ENCODE data around the gene UBE2S. TPM values are rescaled to one million over a fixed set of nuclear protein-coding genes. Genes with fewer than 3 reads are reported as not detected.
"Not testable (repeated sequence)": the region's sequence is repeated elsewhere in the genome, so short reads cannot be mapped to it uniquely, and the experiment has no call there.

The UBE2S gene
- total RNA-seq, 2 experiments from 2014 or later = 294 to 307 TPM

DNA sequence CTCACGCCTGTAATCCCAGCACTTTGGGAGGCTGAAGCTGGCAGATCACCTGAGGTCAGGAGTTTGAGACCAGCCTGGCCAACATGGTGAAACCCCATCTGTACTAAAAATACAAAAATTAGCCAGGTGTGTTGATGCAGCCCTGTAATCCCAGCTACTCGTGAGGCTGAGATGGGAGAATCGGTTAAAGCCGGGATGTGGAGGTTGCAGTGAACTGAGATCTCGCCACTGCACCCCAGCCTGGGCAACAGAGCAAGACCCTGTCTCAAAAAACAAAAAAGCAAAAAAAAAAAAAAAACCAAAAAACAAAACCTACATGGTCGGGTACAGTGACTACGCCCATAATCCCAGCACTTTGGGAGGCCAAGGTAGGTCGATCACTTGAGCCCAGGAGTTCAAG lies 1.6 kb upstream of the UBE2S start:
- peaks cover 25% of the 10 kb centered on the region for H3K4me1 Mint-ChIP-seq (ENCODE audit: low read depth)
- DNase-seq; H3K27me3 Mint-ChIP-seq (ENCODE audit: low read depth); H3K9me3 Mint-ChIP-seq: not testable (repeated sequence)
- peak overlapping the region; percentile 1 for H3K4me3 Mint-ChIP-seq
- H3K36me3 Mint-ChIP-seq (ENCODE audit: low read depth) = peaks cover 26% of the 10 kb centered on the region
- CTCF ChIA-PET = interaction anchor here (1.0 to 1.2 kb wide), 4 partner anchors 11 to 117 kb away, joined by 3 to 6 read pairs (median 4); partner anchors contain the start of gene TMEM238
- H3K27ac Mint-ChIP-seq = peak overlapping the region; percentile 96
- intact Hi-C loops (cut with micrococcal nuclease) = loop anchor here (5.0 kb wide), 3 partner anchors 107 to 1272 kb away; partner anchors contain the start of genes BRSK1, CNOT3 and HSPBP1

DNA sequence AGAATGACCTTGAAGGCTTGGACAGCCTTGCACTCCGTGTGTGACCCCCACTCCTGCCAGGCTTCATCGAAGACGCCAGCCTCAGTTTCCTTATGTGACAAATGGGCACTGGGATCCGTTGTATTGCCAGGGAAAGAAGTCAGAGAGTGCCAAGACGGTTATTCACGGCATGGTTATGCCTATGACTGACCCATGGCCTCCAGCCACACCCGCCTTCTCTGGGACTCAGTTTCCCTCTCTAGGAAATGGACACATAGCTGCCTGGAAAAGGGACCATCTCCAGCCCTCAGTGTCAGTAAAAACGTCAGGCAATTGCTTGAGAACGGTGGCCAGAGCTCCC lies 915 bp upstream of the UBE2S start:
- DNase-seq = no peak
- H3K4me3 Mint-ChIP-seq = peak overlapping the region; percentile 93
- peaks cover 25% of the 10 kb centered on the region for H3K4me1 Mint-ChIP-seq (ENCODE audit: low read depth)
- H3K27me3 Mint-ChIP-seq (ENCODE audit: low read depth) = no peaks in the 10 kb centered on the region
- peak overlapping the region; percentile 96 for H3K27ac Mint-ChIP-seq
- peaks cover 4% of the 10 kb centered on the region for H3K9me3 Mint-ChIP-seq
- peaks cover 32% of the 10 kb centered on the region for H3K36me3 Mint-ChIP-seq (ENCODE audit: low read depth)
- intact Hi-C loops (cut with micrococcal nuclease) = loop anchor here (1.0 to 5.0 kb wide), 10 partner anchors 23 to 1271 kb away; partner anchors contain the start of genes BRSK1, CNOT3, HSPBP1 and ISOC2
- CTCF ChIA-PET = interaction anchor here (1.0 to 1.2 kb wide), 3 partner anchors 24 to 117 kb away, joined by 3 to 6 read pairs (median 5); partner anchors contain the start of gene TMEM238

DNA sequence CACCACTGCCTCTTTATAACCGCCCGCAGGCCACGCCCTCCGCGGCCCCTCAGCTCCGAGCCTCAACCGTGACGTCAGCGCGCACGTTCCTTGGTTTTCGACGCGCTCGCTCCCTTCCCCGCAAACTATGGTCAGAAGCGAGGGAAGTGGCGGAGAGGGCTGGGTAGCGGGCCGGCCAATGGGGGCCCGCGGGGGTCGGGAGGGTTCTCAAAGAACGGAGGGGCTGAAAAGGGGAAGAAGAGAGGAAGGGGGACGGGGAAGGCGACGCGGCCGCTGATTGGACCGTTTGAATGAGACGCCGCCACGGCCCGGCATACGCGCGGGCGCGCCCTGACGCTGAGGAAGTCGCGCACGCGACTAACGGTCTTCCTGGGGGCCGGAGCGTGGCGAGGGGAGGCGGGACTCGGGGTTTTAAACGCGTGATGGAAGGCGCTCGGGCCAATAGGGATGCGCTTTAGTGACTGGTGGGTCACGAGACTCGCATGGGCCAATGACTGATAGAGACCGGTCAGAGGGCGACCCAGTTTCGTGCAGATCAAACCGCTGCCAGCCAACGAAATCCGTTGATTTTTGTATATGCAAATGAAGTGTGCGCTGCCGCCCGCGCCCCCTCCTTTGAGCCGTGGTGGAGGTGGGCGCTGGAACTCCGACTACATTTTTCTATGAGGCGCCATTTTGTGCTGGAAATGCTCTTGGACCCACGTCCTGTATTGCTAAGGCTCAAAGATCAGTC lies 378 bp upstream of the UBE2S start:
- intact Hi-C loops (cut with micrococcal nuclease) = loop anchor here (1.0 to 5.0 kb wide), 11 partner anchors 23 to 1271 kb away; partner anchors contain the start of genes BRSK1, CNOT3, HSPBP1 and ISOC2
- Mint-ChIP-seq H3K9me3 (peaks cover 4% of the 10 kb centered on the region), H3K36me3 (ENCODE audit: low read depth) (peaks cover 37% of the 10 kb centered on the region), H3K4me1 (ENCODE audit: low read depth) (peaks cover 27% of the 10 kb centered on the region), H3K27me3 (ENCODE audit: low read depth) (no peaks in the 10 kb centered on the region), H3K27ac (peak overlapping the region; percentile 96), H3K4me3 (peak overlapping the region; percentile 93)
- DNase-seq = peak; percentile 98
- CTCF ChIA-PET = interaction anchor here (0.6 to 1.2 kb wide), 3 partner anchors 24 to 116 kb away, joined by 3 to 6 read pairs (median 5); partner anchors contain the start of gene TMEM238

DNA sequence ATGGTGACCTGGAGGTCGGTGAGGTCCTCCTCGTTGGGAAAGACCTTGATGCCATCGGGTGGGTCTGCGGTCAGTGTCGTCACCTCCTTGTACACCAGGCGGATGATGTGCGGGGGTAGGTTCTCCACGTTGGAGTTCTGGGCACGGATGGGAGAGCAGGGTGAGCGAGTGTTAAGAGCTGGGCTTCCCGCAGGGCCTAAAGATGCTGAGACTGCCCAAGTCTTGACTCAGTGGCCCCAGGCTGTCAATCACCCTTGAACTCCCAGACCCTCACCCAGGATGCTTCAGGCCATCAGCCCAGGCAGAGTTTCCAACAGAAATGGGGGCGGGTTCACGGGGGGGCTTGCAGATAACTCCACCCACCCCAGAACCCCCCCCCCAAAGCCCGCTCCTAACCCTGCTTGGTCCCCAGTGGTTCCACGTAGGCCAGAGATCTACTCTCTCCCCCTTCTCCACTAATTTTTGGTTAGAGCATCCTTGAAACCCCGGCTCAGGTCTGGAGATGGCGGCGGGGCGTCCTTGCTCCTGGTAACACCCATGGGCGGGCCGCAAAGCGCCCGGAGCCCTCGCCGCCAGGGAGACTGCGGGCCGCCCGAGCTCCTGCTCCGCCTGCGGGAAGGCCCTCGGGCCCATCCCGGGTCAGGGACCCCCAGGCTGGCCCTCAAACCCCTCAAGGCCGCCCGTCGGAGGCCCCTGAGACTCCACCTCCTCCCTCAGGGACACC lies 600 bp downstream of the UBE2S start:
- Mint-ChIP-seq H3K27me3 (ENCODE audit: low read depth) (no peaks in the 10 kb centered on the region), H3K9me3 (peaks cover 4% of the 10 kb centered on the region), H3K27ac (peak overlapping the region; percentile 75), H3K4me3 (peak overlapping the region; percentile 93), H3K4me1 (ENCODE audit: low read depth) (peaks cover 27% of the 10 kb centered on the region), H3K36me3 (ENCODE audit: low read depth) (peaks cover 47% of the 10 kb centered on the region)
- CTCF ChIA-PET = interaction anchor here (0.6 kb wide), 1 partner anchor 60 kb away, joined by 3 read pairs; no protein-coding TSS in a partner anchor
- intact Hi-C loops (cut with micrococcal nuclease) = loop anchor here (1.0 to 5.0 kb wide), 4 partner anchors 69 to 1270 kb away; partner anchors contain the start of genes BRSK1, CNOT3, HSPBP1 and ZNF628
- peak; percentile 40 for DNase-seq

DNA sequence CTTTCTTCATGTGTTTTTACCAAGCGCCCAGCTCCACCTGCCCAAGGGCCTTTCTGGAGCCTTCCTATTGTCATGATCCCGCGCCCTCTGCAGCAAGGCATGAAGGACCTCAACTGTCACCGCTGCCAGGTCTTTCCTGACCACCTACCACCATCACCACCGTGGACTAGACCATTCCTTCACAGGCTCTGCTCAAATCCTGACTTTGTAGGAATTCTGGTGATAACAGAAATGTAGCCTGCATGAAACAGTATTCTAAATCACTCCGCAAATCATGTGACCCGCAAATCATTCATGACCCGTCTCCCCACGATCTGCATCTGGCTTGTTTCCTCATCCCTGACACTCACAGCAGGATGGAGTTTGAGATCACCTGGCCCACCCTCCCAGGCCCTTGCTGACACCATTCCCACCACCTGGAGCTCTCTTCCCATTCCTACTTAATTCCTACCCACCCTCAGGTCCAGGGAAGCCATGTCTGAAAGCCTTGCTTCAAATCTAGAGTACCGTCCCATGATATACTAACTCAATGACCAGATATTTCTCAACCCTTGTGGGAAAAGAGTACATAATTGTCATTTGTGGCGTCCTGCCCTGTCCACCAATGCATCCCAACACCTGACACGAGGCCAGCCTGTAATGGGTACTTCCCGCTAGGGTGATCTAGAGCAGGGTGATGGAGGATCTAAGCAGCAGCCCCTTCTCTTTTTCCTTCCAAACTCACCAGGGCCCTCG lies 1.3 kb downstream of the UBE2S start:
- Mint-ChIP-seq H3K27ac (peak overlapping the region; percentile 75), H3K27me3 (ENCODE audit: low read depth) (no peaks in the 10 kb centered on the region), H3K4me1 (ENCODE audit: low read depth) (peaks cover 27% of the 10 kb centered on the region), H3K9me3 (peaks cover 4% of the 10 kb centered on the region), H3K36me3 (ENCODE audit: low read depth) (peaks cover 52% of the 10 kb centered on the region), H3K4me3 (peak overlapping the region; percentile 93)
- intact Hi-C loops (cut with micrococcal nuclease) = loop anchor here (5.0 kb wide), 3 partner anchors 104 to 1269 kb away; partner anchors contain the start of genes BRSK1, CNOT3 and HSPBP1
- no peak for DNase-seq
- CTCF ChIA-PET = interaction anchor here (0.8 kb wide), 1 partner anchor 12 kb away, joined by 3 read pairs; no protein-coding TSS in a partner anchor

DNA sequence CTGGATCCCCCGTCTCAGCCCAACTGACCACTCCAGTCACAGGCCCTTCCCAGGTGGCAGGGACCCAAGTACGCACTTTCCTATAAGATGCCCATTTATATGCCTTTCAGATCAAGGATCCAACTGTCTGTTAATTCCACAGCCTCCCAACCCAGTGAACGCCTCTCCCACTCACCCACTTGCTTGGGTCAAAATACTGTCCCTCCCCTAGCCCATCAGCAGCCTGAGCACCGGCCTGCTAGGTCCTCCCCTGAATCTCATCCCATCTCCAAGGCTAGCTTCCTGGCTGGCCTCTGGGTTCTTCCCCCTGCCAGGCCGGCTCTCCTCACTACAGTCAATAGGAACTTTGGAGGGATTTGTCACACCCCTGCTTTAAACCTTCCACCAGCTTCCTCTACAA lies 1.9 kb downstream of the UBE2S start:
- intact Hi-C loops (cut with micrococcal nuclease) = loop anchor here (5.0 kb wide), 3 partner anchors 103 to 1268 kb away; partner anchors contain the start of genes BRSK1, CNOT3 and HSPBP1
- CTCF ChIA-PET = interaction anchor here (0.8 kb wide), 1 partner anchor 13 kb away, joined by 3 read pairs; no protein-coding TSS in a partner anchor
- peaks cover 55% of the 10 kb centered on the region for H3K36me3 Mint-ChIP-seq (ENCODE audit: low read depth)
- H3K27ac Mint-ChIP-seq = peak overlapping the region; percentile 52
- H3K4me3 Mint-ChIP-seq = peak overlapping the region; percentile 93
- no peaks in the 10 kb centered on the region for H3K27me3 Mint-ChIP-seq (ENCODE audit: low read depth)
- peaks cover 27% of the 10 kb centered on the region for H3K4me1 Mint-ChIP-seq (ENCODE audit: low read depth)
- no peak for DNase-seq
- H3K9me3 Mint-ChIP-seq = peaks cover 4% of the 10 kb centered on the region

DNA sequence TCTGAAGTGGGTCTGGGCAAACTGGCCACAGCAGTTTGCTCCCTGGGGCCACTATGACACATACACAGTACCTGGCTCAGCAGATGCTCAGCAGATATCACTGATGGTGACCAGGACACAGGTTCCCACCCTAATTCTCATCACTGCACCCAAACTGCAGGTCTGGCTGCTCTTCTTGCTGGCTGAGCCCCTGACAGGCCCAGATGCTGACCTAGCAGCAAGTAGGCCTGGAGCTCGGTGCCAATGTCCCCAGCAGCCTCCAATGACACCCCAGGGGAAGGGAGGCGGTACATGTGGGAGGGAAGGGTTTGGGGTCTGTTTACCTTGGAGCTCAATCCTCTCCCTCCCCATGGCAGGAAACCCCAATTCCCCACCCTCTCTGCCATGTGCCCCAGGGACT lies 5.1 kb downstream of the UBE2S start:
- DNase-seq = no peak
- CTCF ChIA-PET = interaction anchor here (0.7 kb wide), 1 partner anchor 101 kb away, joined by 3 read pairs; no protein-coding TSS in a partner anchor
- no peak overlapping the region for H3K27ac Mint-ChIP-seq
- peaks cover 33% of the 10 kb centered on the region for H3K4me1 Mint-ChIP-seq (ENCODE audit: low read depth)
- no peak overlapping the region for H3K4me3 Mint-ChIP-seq
- no peaks in the 10 kb centered on the region for H3K27me3 Mint-ChIP-seq (ENCODE audit: low read depth)
- peaks cover 52% of the 10 kb centered on the region for H3K36me3 Mint-ChIP-seq (ENCODE audit: low read depth)
- intact Hi-C loops (cut with micrococcal nuclease) = no loop called here
- no peaks in the 10 kb centered on the region for H3K9me3 Mint-ChIP-seq

DNA sequence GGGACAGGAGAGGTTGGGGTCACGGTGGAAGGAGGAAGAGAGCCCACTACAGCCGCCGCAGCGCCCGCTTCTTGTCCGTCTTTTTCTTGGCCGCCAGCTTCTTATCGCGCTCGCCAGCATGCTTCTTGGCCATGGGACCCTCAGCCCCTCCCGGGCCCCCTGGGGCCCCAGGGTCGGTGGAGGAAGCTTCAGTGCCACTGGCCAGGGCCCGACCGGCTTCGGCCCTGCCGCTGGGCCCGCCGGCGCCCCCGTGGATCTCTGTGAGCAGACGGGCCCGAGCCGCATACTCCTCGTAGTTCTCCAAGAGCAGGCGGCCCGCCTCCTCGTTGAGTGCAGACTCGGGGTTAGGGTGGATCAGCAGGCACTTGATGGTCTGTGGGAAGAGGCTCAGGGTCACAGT lies 6.2 kb downstream of the UBE2S start:
- H3K4me3 Mint-ChIP-seq; H3K9me3 Mint-ChIP-seq; DNase-seq; intact Hi-C loops (cut with micrococcal nuclease); H3K27ac Mint-ChIP-seq; CTCF ChIA-PET; H3K27me3 Mint-ChIP-seq (ENCODE audit: low read depth): not testable (repeated sequence)
- Mint-ChIP-seq H3K36me3 (ENCODE audit: low read depth) (peaks cover 46% of the 10 kb centered on the region), H3K4me1 (ENCODE audit: low read depth) (peaks cover 30% of the 10 kb centered on the region)

DNA sequence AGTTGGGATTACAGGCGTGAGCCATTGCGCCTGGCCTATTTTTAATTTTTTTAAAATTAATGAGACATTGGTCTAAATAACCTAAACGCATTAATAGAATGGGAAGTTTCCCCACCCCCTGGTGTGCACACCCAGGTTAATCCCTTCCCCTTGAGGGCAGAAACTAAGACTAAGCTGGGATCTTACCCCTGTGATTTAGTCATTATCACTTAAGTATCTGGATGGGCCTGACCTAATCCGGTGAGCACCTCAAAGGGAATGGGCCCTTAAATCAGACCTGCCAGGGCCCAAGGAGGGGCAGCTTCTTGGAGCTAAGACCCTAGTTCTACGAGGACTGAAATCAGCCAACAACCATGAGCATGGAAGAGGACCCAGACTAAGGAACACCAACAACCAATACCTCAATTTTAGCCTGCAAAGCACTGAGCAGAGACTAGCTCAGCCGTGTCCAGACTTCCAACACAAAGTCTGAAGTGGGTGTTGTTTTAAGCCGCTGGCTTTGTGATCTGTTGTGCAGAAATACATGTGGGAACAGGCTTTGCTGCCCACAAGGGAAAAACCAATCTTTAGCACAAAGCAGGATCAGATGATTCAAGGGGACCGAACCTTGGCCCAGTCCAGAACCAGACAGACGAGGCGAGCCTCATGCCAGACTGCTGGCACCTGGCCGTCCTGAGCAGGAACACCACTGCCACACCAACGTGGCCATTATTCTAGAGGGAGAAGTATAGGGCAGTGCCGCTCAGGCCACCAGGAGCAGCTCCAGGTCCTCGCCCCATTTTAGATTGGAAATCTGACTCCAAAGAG lies 7.1 kb downstream of the UBE2S start:
- no peak overlapping the region for H3K27ac Mint-ChIP-seq
- DNase-seq = no peak
- H3K4me1 Mint-ChIP-seq (ENCODE audit: low read depth) = peaks cover 21% of the 10 kb centered on the region
- CTCF ChIA-PET = no interaction called here
- no peaks in the 10 kb centered on the region for H3K9me3 Mint-ChIP-seq
- no peaks in the 10 kb centered on the region for H3K27me3 Mint-ChIP-seq (ENCODE audit: low read depth)
- intact Hi-C loops (cut with micrococcal nuclease) = no loop called here
- H3K36me3 Mint-ChIP-seq (ENCODE audit: low read depth) = peaks cover 37% of the 10 kb centered on the region
- peak overlapping the region; percentile 32 for H3K4me3 Mint-ChIP-seq

DNA sequence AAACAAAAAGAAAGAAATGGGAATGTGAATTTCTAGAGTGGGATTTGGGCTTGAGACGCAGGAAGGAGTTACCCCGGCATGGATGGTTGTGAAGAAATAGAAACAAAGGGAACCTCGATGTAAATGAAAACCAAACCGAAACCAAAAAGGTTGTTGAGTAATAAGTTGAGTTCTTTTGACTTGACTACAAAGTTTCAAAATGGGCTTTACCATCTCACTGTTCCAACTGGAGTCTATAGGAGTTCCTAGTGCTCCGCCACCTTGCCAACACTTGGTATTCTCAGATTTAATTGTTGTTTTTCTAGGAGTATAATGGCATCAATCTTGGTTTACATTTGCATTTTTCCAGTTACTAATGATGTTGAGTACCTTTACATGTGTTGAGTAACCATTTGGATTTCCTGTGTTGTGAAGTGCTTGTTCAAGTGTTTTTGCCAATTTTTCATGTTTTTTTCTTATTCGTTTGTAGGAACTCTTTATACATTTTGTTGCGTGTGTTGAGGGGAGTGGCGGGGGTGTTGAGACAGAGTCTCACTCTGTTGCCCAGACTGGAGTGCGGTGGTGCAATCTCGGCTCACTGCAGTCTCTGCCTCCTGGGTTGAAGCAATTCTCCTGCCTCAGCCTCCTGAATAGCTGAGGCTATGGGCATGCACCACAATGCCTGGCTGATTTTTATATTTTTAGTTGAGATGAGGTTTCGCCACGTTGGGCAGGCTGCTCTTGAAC lies 9.2 kb downstream of the UBE2S start:
- no peak for DNase-seq
- CTCF ChIA-PET = no interaction called here
- intact Hi-C loops (cut with micrococcal nuclease) = no loop called here
- Mint-ChIP-seq H3K9me3 (no peaks in the 10 kb centered on the region), H3K4me1 (ENCODE audit: low read depth) (peaks cover 18% of the 10 kb centered on the region), H3K27ac (no peak overlapping the region), H3K4me3 (no peak overlapping the region), H3K27me3 (ENCODE audit: low read depth) (no peaks in the 10 kb centered on the region), H3K36me3 (ENCODE audit: low read depth) (peaks cover 25% of the 10 kb centered on the region)

Data from activated naive CD4-positive, alpha-beta T cell treated with anti-CD3 and anti-CD28 coated beads for 36 hours (primary cell).